ENCODE data around the gene SLC35E2B.
"Not testable (repeated sequence)": the region's sequence is repeated elsewhere in the genome, so short reads cannot be mapped to it uniquely, and the experiment has no call there.

DNA sequence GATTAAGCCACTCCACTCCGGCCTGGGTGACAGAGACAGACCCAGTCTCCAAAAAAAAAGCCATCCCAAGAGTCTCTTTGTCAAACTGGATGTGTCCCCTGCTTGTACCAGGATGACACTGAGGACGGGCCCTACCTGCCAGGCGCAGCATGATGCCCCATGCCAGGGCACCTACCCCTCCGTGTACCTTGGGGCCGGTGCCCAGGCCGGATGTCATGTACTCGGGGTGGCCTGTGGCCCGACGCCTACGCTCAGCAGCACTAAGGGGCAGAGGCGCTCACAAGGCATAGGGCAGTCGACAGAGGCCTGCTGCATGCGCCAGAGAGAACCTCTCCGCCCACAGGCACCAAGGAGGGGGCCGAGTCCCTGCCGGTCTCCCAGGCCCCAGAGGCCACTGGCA, 53.2 kb downstream of the SLC35E2B start:
- TF ChIP-seq POLR2A (IDR thresholded peaks at IDR 0.05; ENCODE audit: low read length): not testable (repeated sequence)
- TF ChIP-seq, protein P1, sequence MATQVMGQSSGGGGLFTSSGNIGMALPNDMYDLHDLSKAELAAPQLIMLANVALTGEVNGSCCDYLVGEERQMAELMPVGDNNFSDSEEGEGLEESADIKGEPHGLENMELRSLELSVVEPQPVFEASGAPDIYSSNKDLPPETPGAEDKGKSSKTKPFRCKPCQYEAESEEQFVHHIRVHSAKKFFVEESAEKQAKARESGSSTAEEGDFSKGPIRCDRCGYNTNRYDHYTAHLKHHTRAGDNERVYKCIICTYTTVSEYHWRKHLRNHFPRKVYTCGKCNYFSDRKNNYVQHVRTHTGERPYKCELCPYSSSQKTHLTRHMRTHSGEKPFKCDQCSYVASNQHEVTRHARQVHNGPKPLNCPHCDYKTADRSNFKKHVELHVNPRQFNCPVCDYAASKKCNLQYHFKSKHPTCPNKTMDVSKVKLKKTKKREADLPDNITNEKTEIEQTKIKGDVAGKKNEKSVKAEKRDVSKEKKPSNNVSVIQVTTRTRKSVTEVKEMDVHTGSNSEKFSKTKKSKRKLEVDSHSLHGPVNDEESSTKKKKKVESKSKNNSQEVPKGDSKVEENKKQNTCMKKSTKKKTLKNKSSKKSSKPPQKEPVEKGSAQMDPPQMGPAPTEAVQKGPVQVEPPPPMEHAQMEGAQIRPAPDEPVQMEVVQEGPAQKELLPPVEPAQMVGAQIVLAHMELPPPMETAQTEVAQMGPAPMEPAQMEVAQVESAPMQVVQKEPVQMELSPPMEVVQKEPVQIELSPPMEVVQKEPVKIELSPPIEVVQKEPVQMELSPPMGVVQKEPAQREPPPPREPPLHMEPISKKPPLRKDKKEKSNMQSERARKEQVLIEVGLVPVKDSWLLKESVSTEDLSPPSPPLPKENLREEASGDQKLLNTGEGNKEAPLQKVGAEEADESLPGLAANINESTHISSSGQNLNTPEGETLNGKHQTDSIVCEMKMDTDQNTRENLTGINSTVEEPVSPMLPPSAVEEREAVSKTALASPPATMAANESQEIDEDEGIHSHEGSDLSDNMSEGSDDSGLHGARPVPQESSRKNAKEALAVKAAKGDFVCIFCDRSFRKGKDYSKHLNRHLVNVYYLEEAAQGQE (IDR thresholded peaks at IDR 0.05): not testable (repeated sequence)
- TF ChIP-seq, protein P2, sequence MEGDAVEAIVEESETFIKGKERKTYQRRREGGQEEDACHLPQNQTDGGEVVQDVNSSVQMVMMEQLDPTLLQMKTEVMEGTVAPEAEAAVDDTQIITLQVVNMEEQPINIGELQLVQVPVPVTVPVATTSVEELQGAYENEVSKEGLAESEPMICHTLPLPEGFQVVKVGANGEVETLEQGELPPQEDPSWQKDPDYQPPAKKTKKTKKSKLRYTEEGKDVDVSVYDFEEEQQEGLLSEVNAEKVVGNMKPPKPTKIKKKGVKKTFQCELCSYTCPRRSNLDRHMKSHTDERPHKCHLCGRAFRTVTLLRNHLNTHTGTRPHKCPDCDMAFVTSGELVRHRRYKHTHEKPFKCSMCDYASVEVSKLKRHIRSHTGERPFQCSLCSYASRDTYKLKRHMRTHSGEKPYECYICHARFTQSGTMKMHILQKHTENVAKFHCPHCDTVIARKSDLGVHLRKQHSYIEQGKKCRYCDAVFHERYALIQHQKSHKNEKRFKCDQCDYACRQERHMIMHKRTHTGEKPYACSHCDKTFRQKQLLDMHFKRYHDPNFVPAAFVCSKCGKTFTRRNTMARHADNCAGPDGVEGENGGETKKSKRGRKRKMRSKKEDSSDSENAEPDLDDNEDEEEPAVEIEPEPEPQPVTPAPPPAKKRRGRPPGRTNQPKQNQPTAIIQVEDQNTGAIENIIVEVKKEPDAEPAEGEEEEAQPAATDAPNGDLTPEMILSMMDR (IDR thresholded peaks at IDR 0.05): not testable (repeated sequence)

Data from A549 (cell line).